Nasal cavity respiratory epithelium epithelial cell of viscerocranial mucosa (primary cell): Measurements from ENCODE around the gene ARHGAP12. TPM values are rescaled to one million over a fixed set of nuclear protein-coding genes. Genes with fewer than 3 reads are reported as not detected.

Source experiments
- total RNA-seq: library from RNA; depleted of rRNA; stranded (reverse); fragments of >200 nt; gene quantifications from 2 replicates; pipeline ENCODE4 v1.2.3, GENCODE V29; 2014

ARHGAP12 gene, protein sequence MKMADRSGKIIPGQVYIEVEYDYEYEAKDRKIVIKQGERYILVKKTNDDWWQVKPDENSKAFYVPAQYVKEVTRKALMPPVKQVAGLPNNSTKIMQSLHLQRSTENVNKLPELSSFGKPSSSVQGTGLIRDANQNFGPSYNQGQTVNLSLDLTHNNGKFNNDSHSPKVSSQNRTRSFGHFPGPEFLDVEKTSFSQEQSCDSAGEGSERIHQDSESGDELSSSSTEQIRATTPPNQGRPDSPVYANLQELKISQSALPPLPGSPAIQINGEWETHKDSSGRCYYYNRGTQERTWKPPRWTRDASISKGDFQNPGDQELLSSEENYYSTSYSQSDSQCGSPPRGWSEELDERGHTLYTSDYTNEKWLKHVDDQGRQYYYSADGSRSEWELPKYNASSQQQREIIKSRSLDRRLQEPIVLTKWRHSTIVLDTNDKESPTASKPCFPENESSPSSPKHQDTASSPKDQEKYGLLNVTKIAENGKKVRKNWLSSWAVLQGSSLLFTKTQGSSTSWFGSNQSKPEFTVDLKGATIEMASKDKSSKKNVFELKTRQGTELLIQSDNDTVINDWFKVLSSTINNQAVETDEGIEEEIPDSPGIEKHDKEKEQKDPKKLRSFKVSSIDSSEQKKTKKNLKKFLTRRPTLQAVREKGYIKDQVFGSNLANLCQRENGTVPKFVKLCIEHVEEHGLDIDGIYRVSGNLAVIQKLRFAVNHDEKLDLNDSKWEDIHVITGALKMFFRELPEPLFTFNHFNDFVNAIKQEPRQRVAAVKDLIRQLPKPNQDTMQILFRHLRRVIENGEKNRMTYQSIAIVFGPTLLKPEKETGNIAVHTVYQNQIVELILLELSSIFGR
- 28.0 and 33.6 TPM in 2 replicates for total RNA-seq

GRCh38 chr10:31928549-31929260, at the start of gene ARHGAP12:
TSS of gene ARHGAP12 (minus strand) at chr10:31928831. CDS start at chr10:31908855, 19,976 bp downstream.

Other genes with a start within 250 kb of the ARHGAP12 start
- 219 and 225 TPM in 2 replicates for gene KIF5B, start 127.6 kb upstream of the ARHGAP12 start, total RNA-seq